Measurements from ENCODE around the gene OR10P1. TPM values are rescaled to one million over a fixed set of nuclear protein-coding genes. Genes with fewer than 3 reads are reported as not detected.
A peak's percentile ranks its signal among the peaks of the same experiment; 100 is the strongest.

OR10P1 gene
- total RNA-seq, 6 experiments from 2014 or later: not detected

- H3K4me3 ChIP-seq: no peak overlapping the region
- no peaks in the 10 kb centered on the region for H3K36me3 ChIP-seq
- no peaks in the 10 kb centered on the region for H3K27me3 ChIP-seq
- H3K9me3 ChIP-seq: no peaks in the 10 kb centered on the region
- H3K4me1 ChIP-seq: no peaks in the 10 kb centered on the region
- no peak for ATAC-seq
- no peak overlapping the region for H3K27ac ChIP-seq
- no peak for DNase-seq
- intact Hi-C loops (cut with DNase I): no loop called here
- TF ChIP-seq POLR2A (IDR thresholded peaks at IDR 0.05): no peak
- no peak for TF ChIP-seq CTCF (IDR thresholded peaks at IDR 0.05)
- 48% methylated on average over 3 of the region's 3 CpGs for WGBS (ENCODE audit: insufficient coverage, low coverage, low lambda C conversion rate, missing lambda C conversion rate)
These were observed 7.4 kb upstream of the OR10P1 start for GRCh38 chr12:55629058-55629841.

GRCh38 chr12:55631056-55631455 is 5.6 kb upstream of the OR10P1 start:
- Histone ChIP-seq H3K27me3 (no peaks in the 10 kb centered on the region), H3K27ac (no peak overlapping the region), H3K36me3 (no peaks in the 10 kb centered on the region), H3K4me1 (no peaks in the 10 kb centered on the region), H3K4me3 (no peak overlapping the region), H3K9me3 (no peaks in the 10 kb centered on the region)
- intact Hi-C loops (cut with DNase I): no loop called here
- no peak for DNase-seq
- WGBS (ENCODE audit: insufficient coverage, low coverage, low lambda C conversion rate, missing lambda C conversion rate): 43% methylated on average over 1 of the region's 1 CpG
- TF ChIP-seq CTCF (IDR thresholded peaks at IDR 0.05) (no peak), POLR2A (IDR thresholded peaks at IDR 0.05) (no peak)
- ATAC-seq: no peak

- Histone ChIP-seq H3K36me3 (no peaks in the 10 kb centered on the region), H3K9me3 (no peaks in the 10 kb centered on the region), H3K27me3 (no peaks in the 10 kb centered on the region), H3K27ac (no peak overlapping the region), H3K4me1 (no peaks in the 10 kb centered on the region), H3K4me3 (no peak overlapping the region)
- 52% methylated on average over 2 of the region's 5 CpGs for WGBS (ENCODE audit: insufficient coverage, low coverage, low lambda C conversion rate, missing lambda C conversion rate)
- no peak for TF ChIP-seq CTCF (IDR thresholded peaks at IDR 0.05)
- TF ChIP-seq POLR2A (IDR thresholded peaks at IDR 0.05): no peak
- ATAC-seq (peak in 1 of 4 donors; percentile 32), DNase-seq (no peak)
- intact Hi-C loops (cut with DNase I): no loop called here
These were observed 5.0 kb upstream of the OR10P1 start for GRCh38 chr12:55631733-55632132.

GRCh38 chr12:55633151-55633550 is 3.5 kb upstream of the OR10P1 start:
- no peak for ATAC-seq
- intact Hi-C loops (cut with DNase I): no loop called here

More at GRCh38 chr12:55633151-55633550, 3.5 kb upstream of the OR10P1 start:
- H3K36me3 ChIP-seq: no peaks in the 10 kb centered on the region
- DNase-seq: no peak
- no peaks in the 10 kb centered on the region for H3K9me3 ChIP-seq
- WGBS (ENCODE audit: insufficient coverage, low coverage, low lambda C conversion rate, missing lambda C conversion rate): 64% methylated on average over 4 of the region's 4 CpGs
- H3K27me3 ChIP-seq: no peaks in the 10 kb centered on the region
- H3K27ac ChIP-seq: no peak overlapping the region
- TF ChIP-seq POLR2A (IDR thresholded peaks at IDR 0.05): no peak
- no peak for TF ChIP-seq CTCF (IDR thresholded peaks at IDR 0.05)
- no peak overlapping the region for H3K4me3 ChIP-seq
- no peaks in the 10 kb centered on the region for H3K4me1 ChIP-seq
